Ovary (tissue), 9 donors: ENCODE measurements around the gene ARID1B. TPM values are rescaled to one million over a fixed set of nuclear protein-coding genes. Genes with fewer than 3 reads are reported as not detected.

Source experiments
- DNase-seq, 5 donors: peaks; one replicate each; pipeline ENCODE4 v3.0.0-alpha.2; 2019 to 2020
- H3K27ac ChIP-seq, 2 donors: fragments of 200-600 bp; one replicate each; pipeline versions ENCODE4 v1.5.1 to v1.8.0; 2019 to 2022
- H3K27me3 ChIP-seq: fragments of 200-600 bp; one replicate; pipeline ENCODE4 v1.8.0; 2022
- H3K36me3 ChIP-seq: fragments of 200-600 bp; sonication (generic); one replicate; pipeline ENCODE4 v1.5.1; 2019
- H3K4me1 ChIP-seq: one replicate; pipeline ENCODE4 v1.8.1; 2013; ENCODE audit warnings: mild to moderate bottlenecking, moderate library complexity; ENCODE audit not compliant: insufficient read depth
- H3K4me3 ChIP-seq: fragments of 200-600 bp; sonication (generic); one replicate; pipeline ENCODE4 v1.5.1; 2017
- H3K9me3 ChIP-seq, 2 donors: fragments of 200-600 bp in 1 of 2; sonication (generic) in 1 of 2; one replicate each; pipeline versions ENCODE4 v1.5.1 to v1.8.1; 2013 to 2019; ENCODE audit warnings: mild to moderate bottlenecking in 1 of 2, moderate library complexity in 1 of 2
- CTCF ChIP-seq, 3 donors: fragments of 450-650 bp in 2 of 3; fragments of 200-600 bp in 1 of 3; IDR thresholded peaks; one replicate each; pipeline versions ENCODE4 v1.5.1 to v1.8.0; 2016 to 2022; ENCODE audit warnings: antibody characterized with exemption in 3 of 3, mild to moderate bottlenecking in 1 of 3
- EP300 ChIP-seq: sonication (generic); formaldehyde crosslinking; IDR thresholded peaks from one replicate; pipeline ENCODE4 v1.6.1; 2017; ENCODE audit warnings: antibody characterized with exemption
- POLR2A ChIP-seq: fragments of 450-650 bp; IDR thresholded peaks from one replicate; pipeline ENCODE4 v1.6.1; 2017; ENCODE audit warnings: antibody characterized with exemption, mild to moderate bottlenecking, moderate library complexity
- WGBS, 3 donors: extraction: QIAGEN DNeasy Blood & Tissue Kit in 1 of 3; methylation state at CpG; one replicate each; pipeline versions ENCODE4 v1.1.5 to v1.1.7; 2013 to 2017; 5-methylcytosine and 5-hydroxymethylcytosine counted together
- intact Hi-C, 4 donors: fragments of 100-400 bp; cut with DNase I; formaldehyde crosslinking; loops; one replicate each; pipeline versions ENCODE4 v1.11.0 to v1.15.1; 2022 to 2023
- polyA plus RNA-seq, 2 donors: library from polyadenylated mRNA; stranded (reverse); fragments of 200-250 nt in 1 of 2; fragments of 350-450 nt in 1 of 2; fragmentation: Illumina TruSeq in 1 of 2; extraction: RNeasy Lipid Tissue Mini Kit (QIAGEN cat#74804) in 1 of 2; gene quantifications; one replicate each; pipeline ENCODE4 v1.2.3, GENCODE V29; 2013 to 2014
- total RNA-seq, 7 donors: library from RNA; depleted of rRNA in 2 of 7; stranded (reverse); fragments of >200 nt in 2 of 7; fragmentation: NEBNext Ultra II Directional in 3 of 7; extraction: Animal tissue kit (Norgen Biotek cat#: 25700) in 3 of 7; gene quantifications; one replicate each; pipeline versions ENCODE4 v1.1.0 to v1.2.4, GENCODE V29; 2016 to 2023
- donor health status: DM: no; HTN: no; CAD: no; lungs with moderate emphysema.
- donor health status: DM: no; HTN: no; CAD: no.
- donor health status: Bipolar disorder and iron deficiency.
- donor health status: DM: yes; HTN: yes; CAD: no.
- donor health status: DM: no; HTN: no; CAD: no.
- donor health status: DM: yes; HTN: yes; CAD: no.

Gene ARID1B
- total and polyA plus RNA-seq, 9 donors: 33.2 to 144 (median 105) TPM

GRCh38 chr6:157159348-157159747, 382.2 kb downstream of the ARID1B start:
- Histone ChIP-seq H3K27ac (no peak overlapping the region), H3K4me1 (no peaks in the 10 kb centered on the region), H3K4me3 (no peak overlapping the region), H3K36me3 (no peaks in the 10 kb centered on the region), H3K9me3 (no peaks in the 10 kb centered on the region), H3K27me3 (no peaks in the 10 kb centered on the region)
- intact Hi-C loops: no loop called here
- DNase-seq: no peak
- WGBS, 3 donors: 83 to 85% (median 85%) methylated on average over 4 of the region's 4 CpGs
- no peak for TF ChIP-seq CTCF (IDR thresholded peaks at IDR 0.05)
- TF ChIP-seq POLR2A: no peak

- Histone ChIP-seq H3K9me3 (no peaks in the 10 kb centered on the region), H3K4me1 (no peaks in the 10 kb centered on the region), H3K27me3 (no peaks in the 10 kb centered on the region), H3K4me3 (no peak overlapping the region), H3K27ac (no peak overlapping the region), H3K36me3 (no peaks in the 10 kb centered on the region)
- TF ChIP-seq CTCF (IDR thresholded peaks at IDR 0.05) (no peak), POLR2A (no peak), EP300 (no peak)
- intact Hi-C loops: no loop called here
- DNase-seq: no peak
- 85 to 91% (median 89%) methylated on average over 4 of the region's 4 CpGs for WGBS, 3 donors
Measured at GRCh38 chr6:157161912-157162311, 384.7 kb downstream of the ARID1B start.

- WGBS, 3 donors: 60 to 77% (median 69%) methylated on average over 17 of the region's 17 CpGs
Measured at GRCh38 chr6:157162766-157163433, 385.7 kb downstream of the ARID1B start.

GRCh38 chr6:157163434-157164159, 386.4 kb downstream of the ARID1B start:
- Histone ChIP-seq H3K36me3 (no peaks in the 10 kb centered on the region), H3K27ac (no peak overlapping the region), H3K27me3 (no peaks in the 10 kb centered on the region), H3K4me3 (no peak overlapping the region), H3K9me3 (no peaks in the 10 kb centered on the region), H3K4me1 (no peaks in the 10 kb centered on the region)
- DNase-seq: no peak
- WGBS, 3 donors: 81 to 83% (median 82%) methylated on average over 4 of the region's 4 CpGs
- TF ChIP-seq POLR2A (no peak), CTCF (IDR thresholded peaks at IDR 0.05) (no peak), EP300 (no peak)
- intact Hi-C loops: no loop called here

More at GRCh38 chr6:157162766-157163433, 385.7 kb downstream of the ARID1B start:
- intact Hi-C loops: no loop called here
- no peaks in the 10 kb centered on the region for H3K9me3 ChIP-seq
- TF ChIP-seq EP300 (no peak), CTCF (IDR thresholded peaks at IDR 0.05) (no peak), POLR2A (no peak)
- no peaks in the 10 kb centered on the region for H3K27me3 ChIP-seq
- DNase-seq: no peak
- no peaks in the 10 kb centered on the region for H3K4me1 ChIP-seq
- H3K4me3 ChIP-seq: no peak overlapping the region
- H3K27ac ChIP-seq: no peak overlapping the region
- H3K36me3 ChIP-seq: no peaks in the 10 kb centered on the region
